ACC112 (cell line): Measurements from ENCODE around the gene TPSB2.
"Not testable (repeated sequence)": the region's sequence is repeated elsewhere in the genome, so short reads cannot be mapped to it uniquely, and the experiment has no call there.

Source experiments
- H2AFZ ChIP-seq: fragments of 200-600 bp; sonication (generic); one replicate; pipeline ENCODE4 v1.6.0; 2017; ENCODE audit warnings: antibody characterized with exemption, low read length; ENCODE audit not compliant: unreplicated experiment
- H3K27ac ChIP-seq: fragments of 200-600 bp; sonication (generic); 2 replicates; pipeline ENCODE4 v1.5.1; 2014; ENCODE audit warnings: low read depth, mild to moderate bottlenecking, antibody characterized with exemption, low read length, moderate library complexity
- H3K27me3 ChIP-seq: fragments of 200-600 bp; sonication (generic); 2 replicates; pipeline ENCODE4 v1.6.1; 2014; ENCODE audit warnings: mild to moderate bottlenecking, antibody characterized with exemption, low read length, moderate library complexity, mixed read lengths; ENCODE audit not compliant: insufficient read depth
- H3K36me3 ChIP-seq: fragments of 200-600 bp; sonication (generic); 2 replicates; pipeline ENCODE4 v1.6.1; 2016; ENCODE audit warnings: mild to moderate bottlenecking, antibody characterized with exemption, low read length, moderate library complexity, mixed read lengths; ENCODE audit not compliant: insufficient read depth
- H3K4me1 ChIP-seq: fragments of 200-600 bp; sonication (generic); one replicate; pipeline ENCODE4 v1.6.1; 2016; ENCODE audit warnings: low read length, mixed read lengths; ENCODE audit not compliant: insufficient read depth, unreplicated experiment, control insufficient read depth
- H3K4me3 ChIP-seq: fragments of 200-600 bp; sonication (generic); 2 replicates; pipeline ENCODE4 v1.5.1; 2014; ENCODE audit warnings: mild to moderate bottlenecking, low read depth, low read length
- H3K79me2 ChIP-seq: fragments of 200-600 bp; sonication (generic); one replicate; pipeline ENCODE4 v1.6.0; 2016; ENCODE audit warnings: low read length; ENCODE audit not compliant: control insufficient read depth, unreplicated experiment, insufficient read depth

Gene TPSB2

GRCh38 chr16:1249031-1249755 is 19.2 kb upstream of the TPSB2 start:
- H3K4me1 ChIP-seq, H3K4me3 ChIP-seq, H3K79me2 ChIP-seq, H3K36me3 ChIP-seq, H2AFZ ChIP-seq, H3K27ac ChIP-seq: not testable (repeated sequence)
- H3K27me3 ChIP-seq: peaks cover 21% of the 10 kb centered on the region

GRCh38 chr16:1247903-1248537 is 18.0 kb upstream of the TPSB2 start:
- not testable (repeated sequence) for H2AFZ ChIP-seq, H3K4me3 ChIP-seq, H3K27ac ChIP-seq, H3K79me2 ChIP-seq, H3K36me3 ChIP-seq, H3K4me1 ChIP-seq
- peaks cover 21% of the 10 kb centered on the region for H3K27me3 ChIP-seq

GRCh38 chr16:1245452-1246020 is 15.6 kb upstream of the TPSB2 start:
- Histone ChIP-seq H3K79me2 (no peaks in the 10 kb centered on the region), H3K36me3 (no peaks in the 10 kb centered on the region), H3K27ac (no peak overlapping the region), H2AFZ (no peak overlapping the region), H3K4me1 (no peaks in the 10 kb centered on the region), H3K4me3 (no peak overlapping the region), H3K27me3 (peaks cover 21% of the 10 kb centered on the region)

- H3K4me3 ChIP-seq: no peak overlapping the region
- H3K4me1 ChIP-seq: no peaks in the 10 kb centered on the region
- H3K79me2 ChIP-seq: no peaks in the 10 kb centered on the region
- no peak overlapping the region for H3K27ac ChIP-seq
- H3K36me3 ChIP-seq: no peaks in the 10 kb centered on the region
- peaks cover 21% of the 10 kb centered on the region for H3K27me3 ChIP-seq
- H2AFZ ChIP-seq: no peak overlapping the region
Observed at GRCh38 chr16:1244881-1245280, 14.9 kb upstream of the TPSB2 start.

- not testable (repeated sequence) for H2AFZ ChIP-seq, H3K36me3 ChIP-seq, H3K4me1 ChIP-seq, H3K4me3 ChIP-seq, H3K27ac ChIP-seq, H3K79me2 ChIP-seq
- H3K27me3 ChIP-seq: peaks cover 21% of the 10 kb centered on the region
Observed at GRCh38 chr16:1243907-1244850, 14.2 kb upstream of the TPSB2 start.

- not testable (repeated sequence) for H3K4me1 ChIP-seq, H3K27ac ChIP-seq, H3K79me2 ChIP-seq, H2AFZ ChIP-seq, H3K36me3 ChIP-seq, H3K4me3 ChIP-seq
- H3K27me3 ChIP-seq: peaks cover 21% of the 10 kb centered on the region
Observed at GRCh38 chr16:1243363-1243762, 13.4 kb upstream of the TPSB2 start.

GRCh38 chr16:1241081-1241480 is 11.1 kb upstream of the TPSB2 start:
- not testable (repeated sequence) for H3K27ac ChIP-seq, H3K4me1 ChIP-seq, H3K4me3 ChIP-seq, H3K27me3 ChIP-seq, H2AFZ ChIP-seq, H3K36me3 ChIP-seq, H3K79me2 ChIP-seq

- H3K4me1 ChIP-seq, H3K27me3 ChIP-seq, H3K4me3 ChIP-seq, H3K27ac ChIP-seq, H3K36me3 ChIP-seq, H3K79me2 ChIP-seq, H2AFZ ChIP-seq: not testable (repeated sequence)
Observed at GRCh38 chr16:1240436-1240835, 10.5 kb upstream of the TPSB2 start, which contains the start of gene TPSAB1. TPSAB1 (plus strand) TSS chr16:1240705; CDS start chr16:1240939, 234 bp downstream.

- not testable (repeated sequence) for H3K36me3 ChIP-seq, H3K4me1 ChIP-seq, H3K79me2 ChIP-seq, H3K27ac ChIP-seq, H3K27me3 ChIP-seq, H2AFZ ChIP-seq, H3K4me3 ChIP-seq
Observed at GRCh38 chr16:1239575-1239974, 9.6 kb upstream of the TPSB2 start.

- not testable (repeated sequence) for H3K4me3 ChIP-seq, H3K27ac ChIP-seq, H2AFZ ChIP-seq, H3K79me2 ChIP-seq, H3K36me3 ChIP-seq, H3K4me1 ChIP-seq, H3K27me3 ChIP-seq
Observed at GRCh38 chr16:1238909-1239308, 8.9 kb upstream of the TPSB2 start.
